Activated CD8-positive, alpha-beta memory T cell treated with anti-CD3 and anti-CD28 coated beads for 48 hours (primary cell): ENCODE data around the gene NLRC4.
"Not testable (repeated sequence)": the region's sequence is repeated elsewhere in the genome, so short reads cannot be mapped to it uniquely, and the experiment has no call there.

ENCODE experiments used
- DNase-seq, 3 experiments: peaks; one replicate each; pipeline ENCODE4 v3.0.0-alpha.2; 2020; ENCODE audit warnings: low read depth in 2 of 3, low spot score in 2 of 3

Gene NLRC4

GRCh38 chr2:32264422-32265105, at the start of gene NLRC4:
TSS of gene NLRC4 (minus strand) at chr2:32264886. CDS start at chr2:32256775, 8,111 bp downstream.
- DNase-seq = no peak

GRCh38 chr2:32310577-32310976, 45.9 kb upstream of the NLRC4 start:
- DNase-seq = no peak

- DNase-seq = not testable (repeated sequence)
Measured at GRCh38 chr2:32293966-32294562, 29.4 kb upstream of the NLRC4 start.

- DNase-seq = not testable (repeated sequence)
Measured at GRCh38 chr2:32293493-32293892, 28.8 kb upstream of the NLRC4 start.

GRCh38 chr2:32291746-32292145, 27.1 kb upstream of the NLRC4 start:
- no peak for DNase-seq

GRCh38 chr2:32290000-32290339, 25.3 kb upstream of the NLRC4 start:
- no peak for DNase-seq

- no peak for DNase-seq
Measured at GRCh38 chr2:32289165-32289999, 24.7 kb upstream of the NLRC4 start.

- no peak for DNase-seq
Measured at GRCh38 chr2:32284321-32284720, 19.6 kb upstream of the NLRC4 start.

- no peak for DNase-seq
Measured at GRCh38 chr2:32278478-32278853, 13.8 kb upstream of the NLRC4 start.

- DNase-seq = peak; percentile 73 to 83 (median 81)
Measured at GRCh38 chr2:32277674-32278477, 13.2 kb upstream of the NLRC4 start, which contains the start of gene YIPF4. TSS of gene YIPF4 (plus strand) at chr2:32277904. CDS start at chr2:32278156, 252 bp downstream.

- DNase-seq = no peak
Measured at GRCh38 chr2:32277363-32277673, 12.6 kb upstream of the NLRC4 start.

- DNase-seq = not testable (repeated sequence)
Measured at GRCh38 chr2:32275790-32276189, 11.1 kb upstream of the NLRC4 start.

- DNase-seq = no peak
Measured at GRCh38 chr2:32274289-32274688, 9.6 kb upstream of the NLRC4 start.

- DNase-seq = no peak
Measured at GRCh38 chr2:32272279-32272678, 7.6 kb upstream of the NLRC4 start.

GRCh38 chr2:32271063-32271462, 6.4 kb upstream of the NLRC4 start:
- DNase-seq = no peak

GRCh38 chr2:32262105-32262504, 2.6 kb downstream of the NLRC4 start:
- DNase-seq = no peak

GRCh38 chr2:32260376-32260775, 4.3 kb downstream of the NLRC4 start:
- no peak for DNase-seq

- no peak for DNase-seq
Measured at GRCh38 chr2:32258242-32258641, 6.4 kb downstream of the NLRC4 start.

- DNase-seq = no peak
Measured at GRCh38 chr2:32250290-32250689, 14.4 kb downstream of the NLRC4 start.

GRCh38 chr2:32249731-32250236, 14.9 kb downstream of the NLRC4 start:
- DNase-seq = no peak

GRCh38 chr2:32248299-32248698, 16.4 kb downstream of the NLRC4 start:
- no peak for DNase-seq
